Endothelial cell of umbilical vein (primary cell): ENCODE measurements around the gene COL15A1. TPM values are rescaled to one million over a fixed set of nuclear protein-coding genes. Genes with fewer than 3 reads are reported as not detected.
A peak's percentile ranks its signal among the peaks of the same experiment; 100 is the strongest.

Experiments used
- BruUV-seq: library from RNA; stranded (reverse); fragments of 400-500 nt; replicated peaks from 2 replicates; lab custom pipeline; 2021; lab: Mats Ljungman, UMichigan
- CTCF ChIA-PET: fragments of 300-600, 350-600 bp; sonication (Branson Sonifier 250); formaldehyde crosslinking; loops from one replicate; lab custom pipeline; 2021; ENCODE audit warnings: antibody characterized with exemption, inconsistent platforms; lab: Charles Lee
- POLR2A ChIA-PET: fragments of 300-600, 350-600 bp; sonication (Branson Sonifier 250); formaldehyde crosslinking; loops from one replicate; lab custom pipeline; 2021; ENCODE audit warnings: antibody characterized with exemption, inconsistent platforms; lab: Charles Lee
- DNase-seq: peaks from one replicate; pipeline ENCODE4 v3.0.0-alpha.2; 2011; ENCODE audit warnings: low read depth, low spot score
- FAIRE-seq: peaks from 2 replicates; lab custom pipeline; 2011; peaks lifted over from hg19 to GRCh38; lab: Jason Lieb, UNC
- H2AFZ ChIP-seq: 2 replicates; pipeline ENCODE4 v1.6.0; 2012; ENCODE audit warnings: low read depth, low read length, control low read depth, inconsistent platforms
- H3K27ac ChIP-seq: 2 replicates; pipeline ENCODE4 v1.5.1; 2011; ENCODE audit warnings: low read depth, mild to moderate bottlenecking, control low read depth, low read length, moderate library complexity; ENCODE audit not compliant: insufficient read depth
- H3K27me3 ChIP-seq, 2 experiments: 2 replicates each; pipeline versions ENCODE4 v1.6.0 to v1.6.1; 2011; ENCODE audit warnings: low read length in 2 of 2, mixed read lengths in 1 of 2; ENCODE audit not compliant: control insufficient read depth in 2 of 2, insufficient read depth in 2 of 2
- H3K36me3 ChIP-seq, 2 experiments: 2 replicates in 1 of 2; 3 replicates in 1 of 2; pipeline ENCODE4 v1.5.1; 2011; ENCODE audit warnings: low read length in 2 of 2, mild to moderate bottlenecking in 1 of 2, moderate library complexity in 1 of 2; ENCODE audit not compliant: control insufficient read depth in 2 of 2, insufficient read depth in 2 of 2; ENCODE audit errors: extremely low read depth in 1 of 2
- H3K4me1 ChIP-seq: 3 replicates; pipeline ENCODE4 v1.5.1; 2011; ENCODE audit warnings: mild to moderate bottlenecking, low read length; ENCODE audit not compliant: control insufficient read depth, insufficient read depth; ENCODE audit errors: extremely low read depth
- H3K4me2 ChIP-seq: 2 replicates; pipeline ENCODE4 v1.6.1; 2011; ENCODE audit warnings: low read length, control low read depth, mixed read lengths; ENCODE audit not compliant: insufficient read depth
- H3K4me3 ChIP-seq, 3 experiments: fragments of 200-600 bp in 1 of 3; sonication (generic), shearing (Covaris generic) in 1 of 3; replicated peaks in 1 of 3; 2 replicates each; pipeline ENCODE4 v1.5.1; 2011 to 2016; ENCODE audit warnings: control low read depth in 3 of 3, low read length in 3 of 3, mild to moderate bottlenecking in 2 of 3, inconsistent platforms in 1 of 3, low read depth in 1 of 3, moderate library complexity in 1 of 3; ENCODE audit not compliant: insufficient read depth in 1 of 3
- H3K79me2 ChIP-seq: 2 replicates; pipeline ENCODE4 v1.6.0; 2012; ENCODE audit warnings: low read length, inconsistent platforms; ENCODE audit not compliant: control insufficient read depth, insufficient read depth
- H3K9ac ChIP-seq: replicated peaks from 2 replicates; pipeline ENCODE3; 2011; ENCODE audit warnings: low read length, control low read depth; ENCODE audit not compliant: insufficient read depth; ENCODE audit errors: extremely low read depth
- H3K9me1 ChIP-seq: replicated peaks from 3 replicates; pipeline ENCODE4 v1.6.0; 2011; ENCODE audit warnings: mild to moderate bottlenecking, low read length; ENCODE audit not compliant: control insufficient read depth, insufficient read depth; ENCODE audit errors: extremely low read depth
- H3K9me3 ChIP-seq: replicated peaks from 2 replicates; pipeline ENCODE4 v1.5.1; 2012; ENCODE audit warnings: low read length, inconsistent platforms; ENCODE audit not compliant: control insufficient read depth, insufficient read depth
- H4K20me1 ChIP-seq: replicated peaks from 2 replicates; pipeline ENCODE3; 2011; ENCODE audit warnings: mild to moderate bottlenecking, low read length; ENCODE audit not compliant: control insufficient read depth, insufficient read depth; ENCODE audit errors: extremely low read depth
- EZH2 ChIP-seq: IDR thresholded peaks from 2 replicates; pipeline ENCODE4 v1.6.1; 2012; ENCODE audit warnings: borderline replicate concordance, low read depth, mild to moderate bottlenecking, moderate library complexity, low read length, inconsistent platforms; ENCODE audit not compliant: severe bottlenecking
- FOS ChIP-seq: IDR thresholded peaks from 2 replicates; pipeline ENCODE4 v1.6.1; 2011; ENCODE audit warnings: mild to moderate bottlenecking, low read length, moderate library complexity, borderline replicate concordance; ENCODE audit not compliant: insufficient read depth
- GATA2 ChIP-seq: IDR thresholded peaks from 2 replicates; pipeline ENCODE4 v1.7.0; 2011; ENCODE audit warnings: low read depth, mild to moderate bottlenecking, moderate library complexity, mixed read lengths, low read length; ENCODE audit not compliant: insufficient read length, insufficient read depth
- JUN ChIP-seq: IDR thresholded peaks from 2 replicates; pipeline ENCODE4 v1.6.1; 2011; ENCODE audit warnings: borderline replicate concordance, low read depth; ENCODE audit not compliant: insufficient read length, insufficient read depth
- MYC ChIP-seq: IDR thresholded peaks from one replicate; pipeline ENCODE4 v1.6.1; 2011; ENCODE audit warnings: mild to moderate bottlenecking, low read depth, low read length
- POLR2A ChIP-seq: IDR thresholded peaks from 2 replicates; pipeline ENCODE4 v1.6.1; 2012; ENCODE audit warnings: low read depth, mild to moderate bottlenecking, control low read depth, low read length
- POLR2AphosphoS5 ChIP-seq: IDR thresholded peaks from 2 replicates; pipeline ENCODE4 v1.6.1; 2012; ENCODE audit warnings: low read depth, mild to moderate bottlenecking, control low read depth, low read length, moderate library complexity; ENCODE audit not compliant: insufficient read depth
- dilution Hi-C: fragments of 300-500 bp; cut with MboI; formaldehyde crosslinking; loops from one replicate; pipeline ENCODE4 v1.15.0; 2019; ENCODE audit warnings: low sequenced_read_pairs; ENCODE audit not compliant: extremely low pct_ligation_motif_present
- intact Hi-C: fragments of 100-400 bp; cut with micrococcal nuclease; formaldehyde crosslinking; loops from one replicate; pipeline ENCODE4 v1.10.0; 2022
- polyA plus RNA-seq, 4 experiments: library from polyadenylated mRNA; depleted of rRNA in 3 of 4; stranded (reverse) in 3 of 4; unstranded in 1 of 4; fragments of >200 nt; gene quantifications; 2 replicates each; pipeline versions ENCODE4 v1.2.1 to v1.2.3, GENCODE V29; 2011 to 2012; ENCODE audit warnings: missing spikeins in 1 of 4
- total RNA-seq: library from RNA; stranded (reverse); gene quantifications from 2 replicates; pipeline ENCODE4 v1.2.3, GENCODE V29; 2021
- TF ChIP-seq, protein P1 (sequence below), 2 donors: IDR thresholded peaks; 1 replicate in 1 of 2; 2 replicates in 1 of 2; pipeline ENCODE4 v1.5.1; 2011; ENCODE audit warnings: low read length in 2 of 2, mild to moderate bottlenecking in 2 of 2, moderate library complexity in 2 of 2, control low read depth in 1 of 2, inconsistent platforms in 1 of 2, low read depth in 1 of 2; ENCODE audit not compliant: insufficient read depth in 1 of 2; ENCODE audit errors: extremely low read depth in 1 of 2
- TF ChIP-seq, protein P2 (sequence below): IDR thresholded peaks from 2 replicates; pipeline ENCODE4 v1.6.1; 2011; ENCODE audit not compliant: insufficient read depth, insufficient read length

Gene COL15A1
- total and polyA plus RNA-seq, 2 donors (not counting 3 experiments of a cell fraction or from before 2014, with no cell fraction given), result not detected

DNA sequence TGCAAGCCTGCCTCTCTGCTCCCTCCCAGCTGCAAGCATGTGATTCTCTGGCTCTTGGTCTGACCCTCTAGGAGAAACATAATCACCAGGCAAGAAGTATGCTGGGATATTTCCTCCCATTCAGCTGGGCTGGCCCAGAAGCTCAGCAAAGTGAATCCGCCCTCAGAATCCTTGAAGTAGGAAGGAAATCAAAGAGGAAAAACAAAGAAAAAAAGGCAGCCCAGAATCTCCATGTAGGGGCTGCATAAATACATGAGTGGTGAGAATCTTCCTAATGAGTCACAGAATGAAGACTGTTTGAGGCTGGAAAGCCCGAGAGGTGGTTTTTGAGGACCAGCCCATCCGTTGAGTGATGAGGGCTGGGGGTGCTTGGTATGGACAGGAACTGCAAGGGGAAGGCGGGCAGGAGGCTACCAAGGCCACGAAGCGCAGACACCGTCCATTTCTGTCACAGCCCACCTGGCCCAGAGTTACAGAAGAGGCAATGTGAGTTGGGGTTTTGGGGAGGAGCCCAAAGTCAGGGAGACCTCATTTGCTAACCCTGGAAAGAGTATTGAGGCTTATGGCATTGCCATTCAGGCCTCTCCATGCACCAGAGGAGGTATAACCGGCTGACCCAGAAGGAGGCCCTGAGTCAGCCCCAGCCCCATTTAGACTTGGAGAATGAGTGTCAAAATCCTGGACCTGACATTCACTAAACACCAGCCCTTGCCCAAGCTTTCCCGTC, 127.8 kb downstream of the COL15A1 start:
- Histone ChIP-seq H2AFZ (no peak overlapping the region), H3K27ac (no peak overlapping the region), H3K9me1 (no peaks in the 10 kb centered on the region), H3K27me3 (no peaks in the 10 kb centered on the region), H3K4me2 (no peak overlapping the region), H4K20me1 (no peaks in the 10 kb centered on the region), H3K4me3 (no peak overlapping the region), H3K4me1 (no peaks in the 10 kb centered on the region), H3K9me3 (no peaks in the 10 kb centered on the region), H3K9ac (no peak overlapping the region), H3K79me2 (no peaks in the 10 kb centered on the region), H3K36me3 (no peaks in the 10 kb centered on the region)
- ChIA-PET POLR2A (no interaction called here), CTCF (interaction anchor here (1.1 kb wide), 1 partner anchor 72 kb away, joined by 3 read pairs; no protein-coding TSS in a partner anchor)
- TF ChIP-seq FOS (no peak), EZH2 (no peak), MYC (no peak), JUN (no peak), POLR2AphosphoS5 (no peak), POLR2A (no peak), GATA2 (no peak)
- TF ChIP-seq, protein P1, sequence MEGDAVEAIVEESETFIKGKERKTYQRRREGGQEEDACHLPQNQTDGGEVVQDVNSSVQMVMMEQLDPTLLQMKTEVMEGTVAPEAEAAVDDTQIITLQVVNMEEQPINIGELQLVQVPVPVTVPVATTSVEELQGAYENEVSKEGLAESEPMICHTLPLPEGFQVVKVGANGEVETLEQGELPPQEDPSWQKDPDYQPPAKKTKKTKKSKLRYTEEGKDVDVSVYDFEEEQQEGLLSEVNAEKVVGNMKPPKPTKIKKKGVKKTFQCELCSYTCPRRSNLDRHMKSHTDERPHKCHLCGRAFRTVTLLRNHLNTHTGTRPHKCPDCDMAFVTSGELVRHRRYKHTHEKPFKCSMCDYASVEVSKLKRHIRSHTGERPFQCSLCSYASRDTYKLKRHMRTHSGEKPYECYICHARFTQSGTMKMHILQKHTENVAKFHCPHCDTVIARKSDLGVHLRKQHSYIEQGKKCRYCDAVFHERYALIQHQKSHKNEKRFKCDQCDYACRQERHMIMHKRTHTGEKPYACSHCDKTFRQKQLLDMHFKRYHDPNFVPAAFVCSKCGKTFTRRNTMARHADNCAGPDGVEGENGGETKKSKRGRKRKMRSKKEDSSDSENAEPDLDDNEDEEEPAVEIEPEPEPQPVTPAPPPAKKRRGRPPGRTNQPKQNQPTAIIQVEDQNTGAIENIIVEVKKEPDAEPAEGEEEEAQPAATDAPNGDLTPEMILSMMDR (IDR thresholded peaks at IDR 0.05; ENCODE audit: extremely low read depth in 1 of 2, insufficient read depth in 1 of 2, low read depth in 1 of 2, low read length in 2 of 2), result no peak
- TF ChIP-seq, protein P2, sequence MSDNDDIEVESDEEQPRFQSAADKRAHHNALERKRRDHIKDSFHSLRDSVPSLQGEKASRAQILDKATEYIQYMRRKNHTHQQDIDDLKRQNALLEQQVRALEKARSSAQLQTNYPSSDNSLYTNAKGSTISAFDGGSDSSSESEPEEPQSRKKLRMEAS, result no peak
- dilution Hi-C loops, result no loop called here
- BruUV-seq, result no TSS peak
- FAIRE-seq (no peak), DNase-seq (peak; percentile 55)
- intact Hi-C loops, result loop anchor here (2.0 kb wide), 1 partner anchor 33 kb away; the partner anchor contains the start of gene TGFBR1
